ENCODE data around the gene DBX1. TPM values are rescaled to one million over a fixed set of nuclear protein-coding genes. Genes with fewer than 3 reads are reported as not detected.

Gene DBX1
- total RNA-seq, 1 experiment from 2014 or later, result 0.15 TPM

GRCh38 chr11:20125927-20126326 is 34.3 kb downstream of the DBX1 start:
- Histone ChIP-seq H3K23me2 (ENCODE audit: insufficient read length, low read depth, low read length, poor library complexity, severe bottlenecking) (no peaks in the 10 kb centered on the region), H4K20me1 (ENCODE audit: control insufficient read depth, insufficient read depth, insufficient read length) (no peaks in the 10 kb centered on the region), H3K56ac (ENCODE audit: insufficient read length, low read depth, low read length) (no peak overlapping the region), H2AK5ac (ENCODE audit: insufficient read length, low read length) (no peak overlapping the region), H3T11ph (ENCODE audit: low read length) (no peak overlapping the region), H3K9me3 (ENCODE audit: control insufficient read depth, low read depth, low read length) (no peaks in the 10 kb centered on the region), H4K5ac (ENCODE audit: insufficient read length, low read depth, low read length) (no peak overlapping the region), H3K23ac (ENCODE audit: insufficient read length, low read depth, low read length) (no peak overlapping the region), H2BK20ac (ENCODE audit: low read depth, low read length, poor library complexity, severe bottlenecking) (no peak overlapping the region), H3K4me2 (ENCODE audit: insufficient read depth, insufficient read length, low read length) (no peak overlapping the region), H2AFZ (ENCODE audit: low read length) (no peak overlapping the region), H3K4me1 (ENCODE audit: insufficient read depth, low read length) (no peaks in the 10 kb centered on the region), H4K91ac (ENCODE audit: insufficient read length, low read depth, low read length) (no peak overlapping the region), H3K9ac (ENCODE audit: extremely low read depth, insufficient read length, low read length) (no peak overlapping the region), H3K27ac (ENCODE audit: insufficient read length, low read depth, low read length) (no peak overlapping the region), H3K79me1 (ENCODE audit: insufficient read depth, low read depth, low read length, poor library complexity, severe bottlenecking) (no peaks in the 10 kb centered on the region), H2BK15ac (ENCODE audit: low read depth, low read length) (no peak overlapping the region), H2BK12ac (ENCODE audit: insufficient read length, low read depth, low read length) (no peak overlapping the region), H3K14ac (ENCODE audit: insufficient read depth, low read length) (no peak overlapping the region), H3K4ac (ENCODE audit: low read depth, low read length) (no peak overlapping the region), H2BK5ac (ENCODE audit: insufficient read length, low read length) (no peak overlapping the region), H4K8ac (replicated peaks; ENCODE audit: insufficient read length, low read depth, low read length) (no peak overlapping the region), H3K27me3 (ENCODE audit: insufficient read depth, low read length) (no peaks in the 10 kb centered on the region), H3K18ac (ENCODE audit: insufficient read length, low read depth, low read length) (no peak overlapping the region), H2BK120ac (ENCODE audit: low read depth, low read length, poor library complexity, severe bottlenecking) (no peak overlapping the region), H3K79me2 (ENCODE audit: insufficient read depth, low read length) (no peaks in the 10 kb centered on the region)
- H3K9me3 Mint-ChIP-seq, result no peaks in the 10 kb centered on the region
- no CpG with 5 or more reads among the region's 6 CpGs for WGBS (ENCODE audit: extremely low coverage, insufficient read length, low lambda C conversion rate)
- no peaks in the 10 kb centered on the region for H3K36me3 Mint-ChIP-seq (ENCODE audit: insufficient read depth in 1 of 3, low read depth in 3 of 3)
- peak overlapping the region in 2 of 3 experiments; percentile 13 to 70; a peak in 2 of 7 replicates for H3K27ac Mint-ChIP-seq
- no peak for DNase-seq
- TF ChIP-seq CTCF (conservative IDR thresholded peaks at IDR 0.05), result no peak
- peaks cover 13% of the 10 kb centered on the region for H3K27me3 Mint-ChIP-seq (ENCODE audit: low read depth)
- peaks cover 4 to 7% of the 10 kb centered on the region in 2 experiments for H3K4me1 Mint-ChIP-seq
- no peak overlapping the region for H3K4me3 Mint-ChIP-seq
